WTC11 (cell line): ENCODE measurements around the gene PTPRK.

ENCODE experiments used
- CTCF ChIP-seq: fragments of 200-600 bp; IDR thresholded peaks from 2 replicates; pipeline ENCODE4 v1.8.0; 2022; ENCODE audit warnings: antibody characterized with exemption
- FOXJ3 ChIP-seq: sonication (generic); formaldehyde crosslinking; IDR thresholded peaks from 2 replicates; pipeline ENCODE4 v1.9.0; 2021; ENCODE audit warnings: missing genetic modification reagents, mild to moderate bottlenecking, borderline replicate concordance
- JUN ChIP-seq: sonication (generic); formaldehyde crosslinking; IDR thresholded peaks from 2 replicates; pipeline ENCODE4 v1.8.0; 2023; ENCODE audit warnings: mild to moderate bottlenecking, missing genetic modification reagents
- SP1 ChIP-seq: sonication (generic); formaldehyde crosslinking; conservative IDR thresholded peaks from 2 replicates; pipeline ENCODE4 v1.8.1; 2022; ENCODE audit warnings: missing genetic modification reagents
- ZNF263 ChIP-seq: sonication (generic); formaldehyde crosslinking; IDR thresholded peaks from 2 replicates; pipeline ENCODE4 v1.8.1; 2022; ENCODE audit warnings: low read depth, mild to moderate bottlenecking, moderate library complexity, missing genetic modification reagents

GRCh38 chr6:128186729-128187128 lies 333.7 kb downstream of the PTPRK start:
- TF ChIP-seq ZNF263 (CRISPR knock-in tag) (no peak), FOXJ3 (CRISPR knock-in tag) (no peak), SP1 (CRISPR knock-in tag) (no peak), JUN (no peak), CTCF (no peak)
